Activated naive CD4-positive, alpha-beta T cell treated with anti-CD3 and anti-CD28 coated beads, Interleukin-2, amount 50 U/mL, for 16 hours (primary cell): ENCODE results near the gene EEF1G.
"Not testable (repeated sequence)": the region's sequence is repeated elsewhere in the genome, so short reads cannot be mapped to it uniquely, and the experiment has no call there.

ENCODE experiments used
- DNase-seq: peaks from one replicate; pipeline ENCODE4 v3.0.0-alpha.2; 2020

Gene EEF1G

GRCh38 chr11:62573592-62574362, at the start of gene EEF1G:
TSS of gene EEF1G (minus strand) at chr11:62573891. CDS start at chr11:62573842, 49 bp downstream.
- peak; percentile 97 for DNase-seq

GRCh38 chr11:62622476-62623089, 48.9 kb upstream of the EEF1G start:
- DNase-seq: no peak

- peak; percentile 93 for DNase-seq
Measured at GRCh38 chr11:62621567-62622470, 48.1 kb upstream of the EEF1G start, which contains the start of gene B3GAT3. TSS of gene B3GAT3 (minus strand) at chr11:62621986. CDS start at chr11:62621947, 39 bp downstream.

GRCh38 chr11:62621027-62621566, 47.4 kb upstream of the EEF1G start:
- no peak for DNase-seq

GRCh38 chr11:62616957-62617356, 43.3 kb upstream of the EEF1G start:
- DNase-seq: not testable (repeated sequence)

GRCh38 chr11:62615521-62615920, 41.8 kb upstream of the EEF1G start:
- no peak for DNase-seq

GRCh38 chr11:62614275-62614674, 40.6 kb upstream of the EEF1G start:
- DNase-seq: peak; percentile 56

- DNase-seq: no peak
Measured at GRCh38 chr11:62613291-62613778, 39.6 kb upstream of the EEF1G start.

GRCh38 chr11:62612366-62613290, 38.9 kb upstream of the EEF1G start, which contains the start of the genes EML3 and ROM1:
TSS of gene EML3 (minus strand) at chr11:62612775. CDS start at chr11:62612457, 318 bp downstream.
TSS of gene ROM1 (plus strand) at chr11:62613257. CDS start at chr11:62613282, 25 bp downstream.
- peak; percentile 90 for DNase-seq

- DNase-seq: peak; percentile 65
Measured at GRCh38 chr11:62611705-62612365, 38.1 kb upstream of the EEF1G start.

GRCh38 chr11:62610814-62611704, 37.4 kb upstream of the EEF1G start:
- DNase-seq: no peak

GRCh38 chr11:62610403-62610802, 36.7 kb upstream of the EEF1G start:
- DNase-seq: no peak

GRCh38 chr11:62608776-62609175, 35.1 kb upstream of the EEF1G start:
- DNase-seq: no peak

GRCh38 chr11:62607714-62608113, 34.0 kb upstream of the EEF1G start:
- DNase-seq: no peak

GRCh38 chr11:62605902-62606301, 32.2 kb upstream of the EEF1G start:
- no peak for DNase-seq

- no peak for DNase-seq
Measured at GRCh38 chr11:62605467-62605866, 31.8 kb upstream of the EEF1G start.

GRCh38 chr11:62604460-62605120, 30.9 kb upstream of the EEF1G start:
- DNase-seq: no peak

GRCh38 chr11:62603776-62604299, 30.1 kb upstream of the EEF1G start:
- DNase-seq: no peak

GRCh38 chr11:62603072-62603408, 29.3 kb upstream of the EEF1G start:
- no peak for DNase-seq
